T-helper 17 cell (primary cell): ENCODE measurements around the gene CAPN11. TPM values are rescaled to one million over a fixed set of nuclear protein-coding genes. Genes with fewer than 3 reads are reported as not detected.
A peak's percentile ranks its signal among the peaks of the same experiment; 100 is the strongest.

Experiments
- ATAC-seq: fragments of 150-1000 bp; cut with Tn5 transposase; 2 replicates; pipeline ENCODE4 v1.10.0; 2021; ENCODE audit warnings: mild to moderate bottlenecking, moderate library complexity
- DNase-seq, 3 donors: peaks; one replicate each; pipeline versions ENCODE4 v3.0.0 to v3.0.0-alpha.2; 2020 to 2021
- H3K9me3 ChIP-seq: one replicate; pipeline ENCODE4 v1.7.0; 2013; ENCODE audit warnings: low read length, mild to moderate bottlenecking; ENCODE audit not compliant: control insufficient read depth, poor library complexity, severe bottlenecking
- H3K27ac Mint-ChIP-seq: one replicate; pipeline ENCODE4 v1.8.0; 2022; ENCODE audit warnings: mild to moderate bottlenecking, moderate library complexity, mixed read lengths
- H3K27me3 Mint-ChIP-seq: one replicate; pipeline ENCODE4 v1.8.0; 2022; ENCODE audit warnings: mixed read lengths
- H3K36me3 Mint-ChIP-seq: one replicate; pipeline ENCODE4 v1.8.0; 2022; ENCODE audit warnings: low read depth, mixed read lengths
- H3K4me1 Mint-ChIP-seq: one replicate; pipeline ENCODE4 v1.8.0; 2022; ENCODE audit warnings: mild to moderate bottlenecking, mixed read lengths
- H3K4me3 Mint-ChIP-seq: one replicate; pipeline ENCODE4 v1.8.0; 2022; ENCODE audit warnings: mild to moderate bottlenecking, moderate library complexity, mixed read lengths
- total RNA-seq, 4 donors: library from RNA in 2 of 4; stranded (reverse) in 2 of 4; gene quantifications; one replicate each; pipeline ENCODE4 v1.2.3 and lab custom pipeline; 2022 to 2026

Gene CAPN11
- total RNA-seq, 2 donors from 2014 or later = 0.26 to 1.0 TPM

GRCh38 chr6:44201638-44202303, 43.2 kb downstream of the CAPN11 start:
- DNase-seq (no peak), ATAC-seq (no peak)
- Mint-ChIP-seq H3K36me3 (peaks cover 2% of the 10 kb centered on the region), H3K4me3 (no peak overlapping the region), H3K27ac (peak overlapping the region; percentile 51), H3K27me3 (peaks cover 15% of the 10 kb centered on the region), H3K4me1 (no peaks in the 10 kb centered on the region)
- no peaks in the 10 kb centered on the region for H3K9me3 ChIP-seq

GRCh38 chr6:44202332-44202971, 43.8 kb downstream of the CAPN11 start:
- ATAC-seq (no peak), DNase-seq (no peak)
- no peaks in the 10 kb centered on the region for H3K4me1 Mint-ChIP-seq
- H3K27ac Mint-ChIP-seq = peak overlapping the region; percentile 51
- H3K36me3 Mint-ChIP-seq = peaks cover 2% of the 10 kb centered on the region
- H3K4me3 Mint-ChIP-seq = no peak overlapping the region
- peaks cover 17% of the 10 kb centered on the region for H3K27me3 Mint-ChIP-seq
- no peaks in the 10 kb centered on the region for H3K9me3 ChIP-seq

- no peak for ATAC-seq
- Mint-ChIP-seq H3K27ac (peak overlapping the region; percentile 51), H3K36me3 (peaks cover 2% of the 10 kb centered on the region), H3K4me1 (no peaks in the 10 kb centered on the region), H3K4me3 (no peak overlapping the region), H3K27me3 (peaks cover 21% of the 10 kb centered on the region)
- no peak for DNase-seq
- no peaks in the 10 kb centered on the region for H3K9me3 ChIP-seq
Observed at GRCh38 chr6:44202972-44203750, 44.5 kb downstream of the CAPN11 start.

- H3K27me3 Mint-ChIP-seq = peaks cover 28% of the 10 kb centered on the region
- no peak for DNase-seq
- H3K36me3 Mint-ChIP-seq = peaks cover 2% of the 10 kb centered on the region
- no peaks in the 10 kb centered on the region for H3K4me1 Mint-ChIP-seq
- no peaks in the 10 kb centered on the region for H3K9me3 ChIP-seq
- no peak overlapping the region for H3K27ac Mint-ChIP-seq
- no peak overlapping the region for H3K4me3 Mint-ChIP-seq
- ATAC-seq = no peak
Observed at GRCh38 chr6:44203955-44204354, 45.3 kb downstream of the CAPN11 start.

GRCh38 chr6:44207966-44208365, 49.3 kb downstream of the CAPN11 start:
- ATAC-seq (no peak), DNase-seq (no peak)
- peaks cover 30% of the 10 kb centered on the region for H3K27me3 Mint-ChIP-seq
- H3K4me1 Mint-ChIP-seq = no peaks in the 10 kb centered on the region
- H3K4me3 Mint-ChIP-seq = no peak overlapping the region
- peaks cover 2% of the 10 kb centered on the region for H3K36me3 Mint-ChIP-seq
- H3K27ac Mint-ChIP-seq = no peak overlapping the region
- no peaks in the 10 kb centered on the region for H3K9me3 ChIP-seq

GRCh38 chr6:44211284-44211683, 52.7 kb downstream of the CAPN11 start:
- no peak overlapping the region for H3K4me3 Mint-ChIP-seq
- H3K4me1 Mint-ChIP-seq = peaks cover 3% of the 10 kb centered on the region
- ATAC-seq (no peak), DNase-seq (no peak)
- peaks cover 37% of the 10 kb centered on the region for H3K27me3 Mint-ChIP-seq
- H3K9me3 ChIP-seq = no peaks in the 10 kb centered on the region
- no peak overlapping the region for H3K27ac Mint-ChIP-seq
- H3K36me3 Mint-ChIP-seq = peaks cover 7% of the 10 kb centered on the region

- H3K27me3 Mint-ChIP-seq = peaks cover 22% of the 10 kb centered on the region
- H3K27ac Mint-ChIP-seq = no peak overlapping the region
- H3K36me3 Mint-ChIP-seq = peaks cover 4% of the 10 kb centered on the region
Observed at GRCh38 chr6:44214307-44214706, 55.7 kb downstream of the CAPN11 start.

GRCh38 chr6:44216677-44217331, 58.2 kb downstream of the CAPN11 start, which contains the start of gene MYMX:
MYMX (plus strand) TSS chr6:44216926; CDS start chr6:44217472, 546 bp downstream.
- DNase-seq (no peak), ATAC-seq (no peak)
- no peaks in the 10 kb centered on the region for H3K9me3 ChIP-seq
- Mint-ChIP-seq H3K27ac (no peak within 1 kb of the TSS), H3K4me3 (no peak within 1 kb of the TSS), H3K36me3 (peaks cover 4% of the 10 kb centered on the region), H3K4me1 (peaks cover 14% of the 10 kb centered on the region), H3K27me3 (peaks cover 17% of the 10 kb centered on the region)

More at GRCh38 chr6:44214307-44214706, 55.7 kb downstream of the CAPN11 start:
- ATAC-seq = no peak
- no peaks in the 10 kb centered on the region for H3K9me3 ChIP-seq
- Mint-ChIP-seq H3K4me1 (peaks cover 5% of the 10 kb centered on the region), H3K4me3 (no peak overlapping the region)
- no peak for DNase-seq

- DNase-seq (no peak), ATAC-seq (no peak)
- Mint-ChIP-seq H3K4me1 (peaks cover 15% of the 10 kb centered on the region), H3K27me3 (peaks cover 17% of the 10 kb centered on the region), H3K27ac (no peak overlapping the region), H3K4me3 (no peak overlapping the region), H3K36me3 (peaks cover 4% of the 10 kb centered on the region)
- H3K9me3 ChIP-seq = no peaks in the 10 kb centered on the region
Observed at GRCh38 chr6:44217332-44218143, 58.9 kb downstream of the CAPN11 start.

- Mint-ChIP-seq H3K27me3 (peaks cover 13% of the 10 kb centered on the region), H3K27ac (no peak overlapping the region), H3K4me3 (peak overlapping the region; percentile 64), H3K4me1 (peaks cover 22% of the 10 kb centered on the region), H3K36me3 (peaks cover 1% of the 10 kb centered on the region)
- DNase-seq (peak in 1 of 3 donors; percentile 20), ATAC-seq (no peak)
- no peaks in the 10 kb centered on the region for H3K9me3 ChIP-seq
Observed at GRCh38 chr6:44219053-44219814, 60.6 kb downstream of the CAPN11 start.

GRCh38 chr6:44219815-44220784, 61.5 kb downstream of the CAPN11 start:
- Mint-ChIP-seq H3K27ac (no peak overlapping the region), H3K4me1 (peaks cover 29% of the 10 kb centered on the region), H3K4me3 (no peak overlapping the region), H3K27me3 (peaks cover 5% of the 10 kb centered on the region), H3K36me3 (no peaks in the 10 kb centered on the region)
- DNase-seq = no peak
- no peaks in the 10 kb centered on the region for H3K9me3 ChIP-seq
- no peak for ATAC-seq
